Measurements from ENCODE around the gene MYO9B.

MYO9B gene

DNA sequence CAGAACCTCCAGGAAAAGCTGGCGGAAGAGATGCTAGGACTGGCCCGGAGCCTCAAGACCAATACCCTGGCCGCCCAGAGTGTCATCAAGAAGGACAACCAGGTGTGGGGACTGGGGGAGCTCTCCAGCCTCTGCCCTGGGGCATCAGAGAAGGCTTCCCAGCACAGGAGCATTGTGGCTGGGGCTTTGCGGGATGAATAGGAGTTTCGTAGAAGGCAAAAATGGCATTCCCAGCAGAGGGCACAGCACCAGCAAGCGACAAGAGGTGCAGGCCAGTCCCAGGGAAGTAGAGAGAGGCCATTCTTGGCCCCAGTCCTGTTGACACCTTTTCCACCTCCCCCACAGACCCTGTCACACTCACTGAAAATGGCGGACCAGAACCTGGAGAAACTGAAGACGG lies 143.7 kb downstream of the MYO9B start:
- no peak for DNase-seq

DNA sequence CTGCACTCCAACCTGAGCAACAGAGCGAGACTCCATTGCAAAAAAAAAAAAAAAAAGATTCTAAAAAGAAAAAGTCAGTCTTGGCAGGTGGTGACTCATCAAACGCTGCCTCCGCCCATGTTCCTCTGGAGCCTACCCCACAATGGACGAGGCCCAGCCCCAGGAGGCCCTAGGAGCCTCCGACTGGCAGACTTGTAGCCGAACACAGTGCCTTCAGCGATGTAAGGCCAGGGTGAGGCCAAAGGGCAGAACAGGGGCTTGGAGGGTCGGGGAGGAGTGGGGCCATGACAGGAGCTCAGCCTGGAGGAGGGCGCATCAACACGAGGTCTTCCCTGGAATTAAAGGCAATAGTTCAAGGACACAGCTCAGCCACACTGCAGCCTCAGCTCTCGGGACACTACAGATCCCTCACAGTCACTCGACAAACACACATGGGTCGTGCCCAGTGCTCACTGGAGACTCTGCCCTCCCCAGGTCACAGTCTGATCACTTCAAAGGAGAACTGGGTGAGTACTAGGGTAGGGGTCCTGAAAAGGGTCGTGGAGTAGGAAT lies 144.7 kb downstream of the MYO9B start:
- no peak for DNase-seq

DNA sequence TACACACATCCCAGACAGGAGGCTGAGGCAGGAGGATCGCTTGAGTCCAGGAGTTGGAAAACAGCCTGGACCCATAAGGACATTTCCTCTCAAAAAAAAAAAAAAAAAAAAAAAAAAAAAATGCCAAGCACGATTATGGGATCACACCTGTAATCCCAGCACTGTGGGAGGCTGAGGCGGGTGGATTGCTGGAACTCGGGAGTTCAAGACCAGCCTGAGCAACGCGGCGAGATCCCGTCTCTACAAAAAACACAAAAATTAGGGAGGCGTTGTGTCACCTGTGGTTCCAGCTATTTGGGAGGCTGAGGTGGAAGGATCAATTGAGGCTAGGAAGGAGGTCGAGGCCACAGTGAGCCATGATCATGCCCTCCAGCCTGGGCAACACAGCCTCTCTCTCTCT lies 149.5 kb downstream of the MYO9B start:
- no peak for DNase-seq

DNA sequence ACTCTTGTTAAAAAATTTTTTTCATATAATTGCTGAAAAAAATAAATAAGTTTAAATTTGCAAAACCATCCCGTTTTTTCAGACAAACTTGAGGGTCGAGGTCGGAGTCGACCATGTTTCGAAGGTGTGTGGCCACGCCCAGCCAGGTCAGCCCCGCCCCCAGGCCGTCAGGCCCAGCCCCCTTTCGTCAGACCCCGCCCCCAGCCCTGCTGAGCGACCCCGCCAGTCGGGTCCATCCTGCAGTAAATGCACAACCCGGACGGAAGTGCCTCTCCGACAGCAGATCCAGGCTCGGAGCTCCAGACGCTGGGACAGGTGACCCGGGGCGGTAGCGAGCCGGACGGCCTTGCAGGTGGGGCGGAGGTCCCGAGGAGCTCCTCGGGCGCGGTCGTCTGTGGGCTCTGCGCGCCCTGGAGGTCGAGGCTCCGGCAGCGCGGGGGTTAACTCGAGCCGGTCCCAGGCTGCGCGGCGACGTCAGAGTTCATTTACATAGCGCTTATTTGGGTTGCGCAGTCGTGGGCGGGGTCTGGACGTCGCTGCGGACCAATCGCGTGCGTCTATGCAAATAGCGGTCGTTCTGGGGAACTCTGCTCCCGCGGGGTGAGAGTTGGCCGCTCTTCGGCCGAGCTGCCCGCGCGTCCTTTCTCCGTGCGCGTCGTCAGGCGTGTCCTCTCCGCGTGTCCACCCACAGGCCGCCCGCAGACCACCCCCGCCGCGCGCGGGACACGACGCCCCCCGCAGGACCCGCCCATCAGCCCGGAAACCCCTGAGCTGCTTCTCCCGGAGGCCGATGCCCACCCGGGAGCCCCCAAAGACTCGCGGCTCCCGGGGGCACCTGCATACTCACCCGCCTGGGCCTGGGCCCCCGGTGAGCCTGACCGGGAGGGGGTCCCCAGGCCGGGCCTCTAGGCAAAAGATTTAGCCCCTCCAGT lies 150.7 kb downstream of the MYO9B start, which contains the start of gene OCEL1:
Gene OCEL1, plus strand, starts transcription at position 225 of the 932 bp plus-strand sequence. Its CDS starts 22 bp downstream, at position 247.
- peak; percentile 96 for DNase-seq

DNA sequence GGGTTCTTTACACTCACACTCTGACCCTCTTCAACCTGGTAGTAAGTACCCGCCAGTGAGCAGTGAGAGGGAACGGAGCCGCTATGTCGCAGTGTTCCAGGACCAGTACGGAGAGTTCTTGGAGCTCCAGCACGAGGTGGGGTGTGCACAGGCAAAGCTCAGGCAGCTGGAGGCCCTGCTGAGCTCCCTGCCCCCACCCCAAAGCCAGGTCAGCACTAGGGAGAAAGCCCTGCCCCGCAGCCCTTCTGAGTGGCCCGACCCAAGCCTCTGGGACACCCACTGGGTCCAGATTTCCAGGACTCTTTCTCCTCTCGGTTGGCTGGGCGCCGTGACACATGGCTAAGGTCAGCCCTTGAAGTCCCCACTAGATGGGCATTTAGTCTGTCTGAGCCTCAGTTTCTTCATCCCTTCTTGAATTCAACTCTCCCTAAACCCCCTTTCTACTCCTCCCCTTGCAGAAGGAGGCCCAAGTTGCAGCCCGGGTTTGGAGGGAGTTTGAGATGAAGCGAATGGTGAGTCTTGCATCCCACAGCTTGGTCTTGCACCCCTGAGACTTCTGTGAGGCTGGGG lies 152.3 kb downstream of the MYO9B start:
- no peak for DNase-seq

DNA sequence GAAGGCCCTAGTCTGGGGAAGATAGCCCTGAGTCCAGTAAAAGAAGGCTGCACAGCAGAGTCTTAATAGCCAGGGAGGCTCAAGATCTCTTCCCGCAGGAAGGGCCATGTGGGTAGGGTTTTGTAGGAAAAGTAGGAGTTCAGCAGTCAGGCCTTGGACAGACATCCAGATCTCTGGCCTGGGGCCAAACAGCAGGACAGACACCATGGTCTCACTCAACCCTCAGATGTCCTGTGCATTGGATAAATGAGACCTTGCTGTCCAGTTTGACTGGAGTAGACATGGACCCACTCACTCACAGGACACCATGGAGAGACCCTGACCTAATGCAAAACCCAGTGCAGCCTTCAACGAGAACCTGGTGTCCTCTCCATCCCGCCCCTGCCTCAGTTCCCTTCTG lies 154.3 kb downstream of the MYO9B start:
- DNase-seq = no peak

- no peak for DNase-seq
Observed at GRCh38 chr19:17232258-17232657, 156.7 kb downstream of the MYO9B start.

DNA sequence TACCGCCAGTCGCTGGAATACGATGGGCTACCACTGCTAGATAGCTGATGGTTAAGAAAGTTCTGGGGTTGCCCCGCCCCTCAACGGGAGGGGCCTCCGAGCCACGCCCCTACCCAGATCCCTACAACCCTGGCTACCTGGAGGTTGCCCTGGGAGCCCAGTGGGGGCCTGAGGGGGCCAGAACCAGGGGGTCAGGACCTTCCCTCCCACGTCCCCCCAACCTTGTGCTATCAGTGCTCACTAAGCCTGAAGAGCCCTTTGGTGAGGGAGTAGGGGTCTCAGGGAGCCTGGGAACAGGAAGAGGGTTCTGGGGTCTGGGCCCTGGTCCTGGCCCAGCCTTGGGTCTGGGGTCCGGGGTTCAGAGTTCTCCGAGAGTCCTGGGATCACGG lies 159.3 kb downstream of the MYO9B start:
- DNase-seq = peak; percentile 34

DNA sequence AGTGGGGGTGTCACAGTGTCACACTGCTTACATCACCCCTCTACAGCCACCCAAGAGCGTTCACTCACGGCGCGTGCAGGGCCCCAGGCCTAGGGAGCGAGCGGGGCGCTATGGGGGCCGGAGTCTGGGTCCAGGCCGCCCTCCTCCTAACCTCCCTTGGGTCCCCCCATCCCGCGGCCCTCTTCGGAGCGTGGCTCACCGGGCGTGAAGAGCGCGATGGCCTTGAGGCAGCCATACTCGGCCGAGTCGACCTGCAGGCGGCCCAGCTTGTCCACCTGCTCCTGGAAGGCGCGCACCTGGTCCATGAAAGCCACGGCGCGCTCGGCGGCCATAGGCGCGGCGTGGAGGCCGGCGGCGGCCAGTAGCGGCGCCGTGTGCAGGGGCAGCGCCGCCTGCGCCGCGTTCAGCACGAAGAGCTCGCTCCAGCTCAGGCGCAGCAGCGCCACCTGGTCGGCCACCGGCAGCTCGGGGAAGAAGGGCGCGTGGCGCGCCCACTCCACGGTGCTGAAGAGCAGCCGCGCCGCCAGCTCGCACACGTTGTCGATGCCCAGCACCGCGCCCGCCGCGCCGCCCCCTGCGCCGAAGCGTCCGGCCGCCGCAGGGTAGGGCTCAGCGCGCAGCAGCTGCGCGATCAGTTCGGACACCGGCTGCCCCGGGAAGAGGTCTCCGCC lies 159.9 kb downstream of the MYO9B start:
- peak; percentile 70 for DNase-seq

DNA sequence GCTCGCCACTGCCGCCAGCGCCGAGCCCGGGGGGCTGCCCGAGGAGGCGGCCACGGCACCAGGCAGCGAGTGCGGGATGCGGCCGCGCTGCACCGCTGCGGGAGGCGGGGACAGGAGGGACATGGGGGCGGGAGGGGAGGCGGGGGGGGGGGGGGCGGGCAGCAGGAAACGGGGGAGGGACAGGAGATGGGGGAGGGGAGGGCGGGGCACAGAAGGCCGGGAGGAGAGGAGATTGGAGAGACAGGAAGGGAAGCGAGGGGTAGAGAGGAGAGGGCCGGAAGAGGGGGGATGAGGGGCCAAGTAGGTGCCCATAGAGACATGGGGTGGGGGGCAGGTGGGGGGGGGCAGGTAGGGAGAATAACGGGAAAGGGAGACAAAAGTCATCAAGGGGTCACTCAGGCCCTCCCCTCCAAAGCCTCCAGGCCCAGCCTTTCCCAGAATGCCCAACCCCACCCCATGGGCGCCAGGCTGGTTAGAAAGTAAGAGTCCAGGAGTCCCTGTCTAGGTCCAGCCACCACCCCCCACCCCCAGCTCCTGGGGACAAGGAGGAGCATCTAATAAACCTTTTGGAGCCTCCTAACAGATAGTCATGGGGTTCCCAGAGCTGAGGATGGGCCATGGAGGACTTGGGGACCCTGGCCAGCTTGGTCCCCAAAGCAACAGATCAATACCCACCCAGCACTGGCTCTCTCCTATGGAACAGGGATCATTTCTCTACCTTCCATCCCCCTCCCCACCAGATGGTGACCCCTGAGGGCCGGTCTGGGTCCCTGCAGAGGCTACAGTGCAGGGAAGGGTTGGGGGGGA lies 160.6 kb downstream of the MYO9B start:
- DNase-seq = no peak

GRCh38 chr19:17236811-17237543 lies 161.4 kb downstream of the MYO9B start:
- DNase-seq = no peak

- no peak for DNase-seq
Observed at GRCh38 chr19:17237747-17238706, 162.4 kb downstream of the MYO9B start.

DNA sequence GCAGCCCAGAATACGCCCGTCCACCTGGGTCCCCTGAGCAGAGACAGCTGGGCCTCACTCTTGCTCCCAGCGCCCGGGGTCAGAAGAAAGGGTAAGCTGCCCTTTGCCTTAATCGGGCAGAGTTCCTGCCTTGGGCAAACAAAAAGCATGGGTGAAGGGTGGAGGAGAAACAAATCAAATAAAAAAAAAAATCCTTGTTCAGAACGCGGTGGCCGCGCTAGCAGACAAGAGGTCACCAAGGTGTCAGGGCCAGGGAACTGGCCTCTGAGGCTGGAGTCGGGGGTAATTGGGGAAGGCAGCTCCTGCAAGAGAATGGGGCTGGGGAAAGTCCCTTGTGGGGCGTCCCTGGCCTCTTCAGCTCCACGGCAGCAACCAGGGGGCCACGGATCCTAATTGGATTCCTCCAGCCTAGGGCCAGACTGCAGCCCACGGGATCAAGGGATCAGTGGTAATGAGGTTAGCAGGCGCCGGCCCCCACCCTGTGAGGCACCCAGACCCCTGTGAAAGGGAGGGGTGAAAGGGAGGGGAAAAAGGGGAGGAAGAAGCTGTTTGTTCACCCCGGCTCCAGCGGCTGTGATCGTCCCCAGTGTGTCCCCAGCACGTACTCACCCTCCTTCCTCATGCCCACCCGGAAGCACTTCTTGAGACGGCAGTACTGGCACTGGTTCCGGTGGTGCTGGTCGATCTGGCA lies 164.6 kb downstream of the MYO9B start:
- DNase-seq = no peak

- no peak for DNase-seq
Observed at GRCh38 chr19:17240826-17241399, 165.3 kb downstream of the MYO9B start.

- no peak for DNase-seq
Observed at GRCh38 chr19:17242431-17243208, 167.0 kb downstream of the MYO9B start.

DNA sequence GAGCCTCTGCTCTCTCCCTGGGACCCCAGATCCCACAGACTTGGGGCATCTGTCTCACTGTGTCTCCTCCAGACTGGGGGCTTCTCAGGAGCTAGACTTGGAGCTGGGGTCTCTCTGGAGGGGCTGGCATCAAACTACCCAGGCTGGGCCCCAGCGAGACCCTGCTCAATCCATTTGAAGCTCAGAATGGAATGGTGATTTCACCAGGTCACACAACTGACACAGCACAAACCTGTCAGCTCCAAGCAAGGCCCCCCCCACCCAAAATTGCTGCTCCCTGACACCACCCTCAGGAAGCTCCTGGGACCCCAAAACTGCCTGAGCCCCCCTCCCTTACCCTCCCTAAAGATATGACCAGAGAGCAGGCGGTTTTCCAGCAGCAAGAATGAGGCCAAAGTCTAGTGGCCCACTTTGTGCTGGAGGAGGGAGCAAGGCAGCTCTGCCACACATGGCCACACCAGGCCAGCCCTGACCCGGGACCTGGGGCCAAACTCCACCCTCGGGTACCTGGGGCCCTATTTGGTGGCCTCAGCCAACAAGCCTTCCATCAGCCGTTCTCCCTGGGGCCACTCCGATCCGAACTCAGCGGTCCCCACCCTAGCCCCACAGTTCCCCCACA lies 167.7 kb downstream of the MYO9B start:
- no peak for DNase-seq

DNA sequence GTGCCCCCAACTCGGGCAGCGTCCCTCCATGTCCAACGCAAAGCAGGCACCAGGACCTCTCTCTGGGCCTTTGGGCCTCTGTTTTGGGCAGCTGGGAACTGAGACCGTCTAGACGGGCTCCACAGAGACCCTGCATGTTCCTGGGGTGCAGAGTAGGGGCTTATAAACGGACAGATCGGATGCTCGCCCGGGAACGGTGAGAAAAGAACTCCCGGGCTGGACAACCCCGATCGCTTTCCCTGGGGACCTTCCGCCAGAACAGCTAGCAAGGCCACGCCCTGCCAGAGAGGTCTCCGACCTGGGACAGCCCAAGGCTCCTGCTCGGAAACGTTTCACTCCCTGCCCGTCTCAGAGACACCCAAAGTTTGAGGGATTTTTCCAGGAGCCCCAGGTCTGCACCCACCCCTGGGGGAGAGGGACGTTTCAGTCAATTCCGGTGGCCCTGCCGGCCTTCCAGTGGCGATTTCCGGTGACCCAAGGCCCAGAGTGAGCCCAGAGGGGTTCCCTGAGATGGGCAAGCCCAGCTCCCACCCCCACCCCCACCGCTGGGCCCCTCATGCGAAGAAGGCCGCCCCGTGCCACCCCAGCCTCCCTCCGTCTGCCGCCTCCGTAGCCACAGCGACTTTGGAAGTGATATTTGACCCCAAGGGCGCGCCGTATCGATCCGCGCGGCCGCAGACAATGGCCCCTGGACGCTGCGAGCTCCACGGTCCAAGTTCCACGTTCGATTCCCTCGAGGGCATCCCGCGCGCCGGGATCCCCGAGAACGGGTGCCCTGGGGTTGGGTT lies 168.4 kb downstream of the MYO9B start:
- no peak for DNase-seq
